ENCODE measurements around the gene KAZALD1.
A peak's percentile ranks its signal among the peaks of the same experiment; 100 is the strongest.

Gene KAZALD1

DNA sequence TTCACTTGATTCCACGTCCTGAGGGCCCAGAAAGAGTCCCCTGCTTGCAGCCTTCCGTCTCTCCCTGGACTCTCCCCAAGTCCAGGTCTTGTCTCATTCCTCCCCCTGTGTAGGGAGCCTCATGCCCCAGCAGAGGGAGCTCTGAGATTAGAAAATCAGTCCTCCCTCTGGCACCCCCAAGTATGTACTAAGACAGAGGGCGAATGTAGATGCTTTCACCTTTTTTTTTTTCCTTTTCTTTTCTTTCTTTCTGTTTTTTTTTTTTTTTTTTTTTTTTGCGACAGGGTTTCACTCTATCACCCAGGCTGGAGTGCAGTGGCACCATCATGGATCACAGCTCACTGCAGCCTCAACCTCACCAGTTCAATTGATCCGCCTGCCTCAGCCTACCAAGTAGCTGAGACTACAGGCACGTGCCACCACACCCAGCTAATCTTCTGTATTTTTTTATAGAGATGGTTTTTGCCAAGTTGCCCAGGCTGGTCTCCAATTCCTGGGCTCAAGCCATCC is 20.5 kb upstream of the KAZALD1 start:
- H3K27ac ChIP-seq (ENCODE audit: low read depth, low read length, poor library complexity, severe bottlenecking) = no peak overlapping the region
- no peaks in the 10 kb centered on the region for H3F3A ChIP-seq (ENCODE audit: insufficient read depth, low read length)
- H3K4me2 ChIP-seq (ENCODE audit: low read length) = no peak overlapping the region
- no peaks in the 10 kb centered on the region for H3K9me3 ChIP-seq (ENCODE audit: low read length)
- no peak overlapping the region for H3K9ac ChIP-seq (ENCODE audit: low read length)
- no peak for TF ChIP-seq EZH2 (IDR thresholded peaks at IDR 0.05; ENCODE audit: borderline replicate concordance, low read length)
- TF ChIP-seq, protein P1, sequence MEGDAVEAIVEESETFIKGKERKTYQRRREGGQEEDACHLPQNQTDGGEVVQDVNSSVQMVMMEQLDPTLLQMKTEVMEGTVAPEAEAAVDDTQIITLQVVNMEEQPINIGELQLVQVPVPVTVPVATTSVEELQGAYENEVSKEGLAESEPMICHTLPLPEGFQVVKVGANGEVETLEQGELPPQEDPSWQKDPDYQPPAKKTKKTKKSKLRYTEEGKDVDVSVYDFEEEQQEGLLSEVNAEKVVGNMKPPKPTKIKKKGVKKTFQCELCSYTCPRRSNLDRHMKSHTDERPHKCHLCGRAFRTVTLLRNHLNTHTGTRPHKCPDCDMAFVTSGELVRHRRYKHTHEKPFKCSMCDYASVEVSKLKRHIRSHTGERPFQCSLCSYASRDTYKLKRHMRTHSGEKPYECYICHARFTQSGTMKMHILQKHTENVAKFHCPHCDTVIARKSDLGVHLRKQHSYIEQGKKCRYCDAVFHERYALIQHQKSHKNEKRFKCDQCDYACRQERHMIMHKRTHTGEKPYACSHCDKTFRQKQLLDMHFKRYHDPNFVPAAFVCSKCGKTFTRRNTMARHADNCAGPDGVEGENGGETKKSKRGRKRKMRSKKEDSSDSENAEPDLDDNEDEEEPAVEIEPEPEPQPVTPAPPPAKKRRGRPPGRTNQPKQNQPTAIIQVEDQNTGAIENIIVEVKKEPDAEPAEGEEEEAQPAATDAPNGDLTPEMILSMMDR (IDR thresholded peaks at IDR 0.05; ENCODE audit: low read length) = peak; percentile 62
- H3K4me3 ChIP-seq (ENCODE audit: low read depth, low read length, poor library complexity, severe bottlenecking) = no peak overlapping the region
- no peak overlapping the region for H2AFZ ChIP-seq (ENCODE audit: low read length)
- H3K27me3 ChIP-seq (ENCODE audit: insufficient read depth, low read length) = no peaks in the 10 kb centered on the region
- no peaks in the 10 kb centered on the region for H3K9me2 ChIP-seq (ENCODE audit: low read depth, low read length)
- H3K36me3 ChIP-seq (ENCODE audit: insufficient read depth, low read length) = no peaks in the 10 kb centered on the region
- H3K4me1 ChIP-seq (ENCODE audit: insufficient read depth, low read length, severe bottlenecking) = peaks cover 15% of the 10 kb centered on the region
- no peaks in the 10 kb centered on the region for H3K79me2 ChIP-seq (ENCODE audit: insufficient read depth, low read length)
- H4K20me1 ChIP-seq (ENCODE audit: insufficient read depth, low read length) = no peaks in the 10 kb centered on the region

DNA sequence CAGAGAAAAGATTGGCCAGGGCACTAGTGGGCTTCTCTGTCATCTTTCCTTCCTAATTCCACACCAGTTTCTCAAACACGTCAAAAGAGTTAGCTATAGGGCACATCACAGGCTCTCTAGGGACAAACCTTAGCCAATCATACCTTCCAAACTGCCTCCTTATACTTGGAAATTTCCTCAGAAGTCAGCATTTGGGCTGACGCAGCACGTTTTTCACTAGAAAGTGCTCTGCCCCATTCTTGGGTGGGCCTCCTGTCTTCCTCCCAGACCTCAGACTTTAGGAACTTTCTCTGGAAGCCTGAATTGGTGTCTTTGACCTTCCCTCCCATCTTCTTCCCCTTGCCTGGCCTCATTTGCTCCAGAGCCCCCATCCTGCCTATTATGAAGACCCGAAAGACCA is 19.7 kb upstream of the KAZALD1 start:
- Histone ChIP-seq H3K9me2 (ENCODE audit: low read depth, low read length) (no peaks in the 10 kb centered on the region), H2AFZ (ENCODE audit: low read length) (no peak overlapping the region), H3K27me3 (ENCODE audit: insufficient read depth, low read length) (no peaks in the 10 kb centered on the region), H3K4me2 (ENCODE audit: low read length) (peak overlapping the region; percentile 89), H3K4me3 (ENCODE audit: low read depth, low read length, poor library complexity, severe bottlenecking) (peak overlapping the region; percentile 69), H3K9ac (ENCODE audit: low read length) (no peak overlapping the region; the same call in 1 of the 2 replicates), H3K9me3 (ENCODE audit: low read length) (no peaks in the 10 kb centered on the region), H4K20me1 (ENCODE audit: insufficient read depth, low read length) (no peaks in the 10 kb centered on the region), H3K27ac (ENCODE audit: low read depth, low read length, poor library complexity, severe bottlenecking) (no peak overlapping the region), H3K79me2 (ENCODE audit: insufficient read depth, low read length) (no peaks in the 10 kb centered on the region), H3F3A (ENCODE audit: insufficient read depth, low read length) (no peaks in the 10 kb centered on the region), H3K4me1 (ENCODE audit: insufficient read depth, low read length, severe bottlenecking) (peaks cover 15% of the 10 kb centered on the region), H3K36me3 (ENCODE audit: insufficient read depth, low read length) (no peaks in the 10 kb centered on the region)
- no peak for TF ChIP-seq EZH2 (IDR thresholded peaks at IDR 0.05; ENCODE audit: borderline replicate concordance, low read length)
- TF ChIP-seq, protein P1 (IDR thresholded peaks at IDR 0.05; ENCODE audit: low read length) = no peak

DNA sequence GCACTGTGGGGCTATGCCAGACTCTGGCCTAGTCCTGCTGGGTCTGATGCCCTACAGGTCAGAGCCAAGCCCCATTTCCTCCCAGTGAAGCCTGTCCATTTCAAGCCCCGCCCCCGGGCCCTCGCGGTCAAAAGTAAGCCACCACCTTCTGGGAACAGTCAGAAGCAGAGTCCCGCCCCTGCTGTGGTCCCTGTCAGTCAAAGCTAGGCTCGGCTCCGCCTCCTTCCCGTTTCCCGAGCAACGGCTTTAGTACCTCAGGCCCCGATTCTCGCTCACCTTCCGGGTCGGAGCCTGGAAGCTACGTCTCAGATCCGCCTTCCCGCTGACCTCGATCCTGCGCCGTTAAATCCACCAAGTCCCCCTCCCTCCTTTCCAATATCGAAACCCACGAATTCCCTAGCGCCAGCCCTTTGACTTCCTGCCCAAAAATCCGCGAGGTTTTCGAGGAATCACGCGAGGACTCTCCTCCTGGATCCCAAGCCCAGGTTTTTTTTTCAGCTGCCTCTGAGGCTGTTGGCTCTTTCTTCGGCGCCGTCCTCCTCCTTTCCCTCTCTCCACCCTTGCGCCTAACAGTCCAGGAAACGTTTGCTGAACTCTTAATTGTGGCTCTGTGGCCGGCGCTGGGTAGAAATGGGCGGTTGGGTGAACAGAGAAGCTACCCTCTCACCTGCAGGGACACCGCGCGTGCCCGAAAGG is 19.0 kb upstream of the KAZALD1 start:
- TF ChIP-seq EZH2 (IDR thresholded peaks at IDR 0.05; ENCODE audit: borderline replicate concordance, low read length) = no peak
- TF ChIP-seq, protein P1 (IDR thresholded peaks at IDR 0.05; ENCODE audit: low read length) = no peak
- peaks cover 15% of the 10 kb centered on the region for H3K4me1 ChIP-seq (ENCODE audit: insufficient read depth, low read length, severe bottlenecking)

More for the DNA sequence above, 19.0 kb upstream of the KAZALD1 start:
- peak overlapping the region; percentile 89 for H3K4me2 ChIP-seq (ENCODE audit: low read length)
- no peaks in the 10 kb centered on the region for H3K9me2 ChIP-seq (ENCODE audit: low read depth, low read length)
- no peaks in the 10 kb centered on the region for H3K79me2 ChIP-seq (ENCODE audit: insufficient read depth, low read length)
- no peaks in the 10 kb centered on the region for H3F3A ChIP-seq (ENCODE audit: insufficient read depth, low read length)
- no peaks in the 10 kb centered on the region for H3K36me3 ChIP-seq (ENCODE audit: insufficient read depth, low read length)
- H3K9me3 ChIP-seq (ENCODE audit: low read length) = no peaks in the 10 kb centered on the region
- H3K27me3 ChIP-seq (ENCODE audit: insufficient read depth, low read length) = no peaks in the 10 kb centered on the region
- no peak overlapping the region for H3K27ac ChIP-seq (ENCODE audit: low read depth, low read length, poor library complexity, severe bottlenecking)
- H4K20me1 ChIP-seq (ENCODE audit: insufficient read depth, low read length) = no peaks in the 10 kb centered on the region
- H2AFZ ChIP-seq (ENCODE audit: low read length) = no peak overlapping the region; the same call in 1 of the 2 replicates
- peak overlapping the region; percentile 62; the same call in 1 of the 2 replicates for H3K9ac ChIP-seq (ENCODE audit: low read length)
- peak overlapping the region; percentile 69 for H3K4me3 ChIP-seq (ENCODE audit: low read depth, low read length, poor library complexity, severe bottlenecking)

Measured in OCI-LY1 (cell line).